Fibroblast of upper back skin (primary cell): Measurements from ENCODE around the gene SSUH2.
"Not testable (repeated sequence)": the region's sequence is repeated elsewhere in the genome, so short reads cannot be mapped to it uniquely, and the experiment has no call there.

ENCODE experiments used
- DNase-seq: peaks from one replicate; pipeline ENCODE4 v3.0.0-alpha.2; 2013

The SSUH2 gene

GRCh38 chr3:8658306-8659212, 14.0 kb upstream of the SSUH2 start:
- peak; percentile 70 for DNase-seq

- DNase-seq: peak; percentile 49
Observed at GRCh38 chr3:8657804-8658305, 13.3 kb upstream of the SSUH2 start.

GRCh38 chr3:8656240-8656639, 11.6 kb upstream of the SSUH2 start:
- DNase-seq: no peak

GRCh38 chr3:8655387-8655835, 10.8 kb upstream of the SSUH2 start:
- DNase-seq: no peak

GRCh38 chr3:8654572-8655329, 10.2 kb upstream of the SSUH2 start:
- not testable (repeated sequence) for DNase-seq

GRCh38 chr3:8653800-8654408, 9.3 kb upstream of the SSUH2 start:
- DNase-seq: no peak

GRCh38 chr3:8652324-8652987, 7.9 kb upstream of the SSUH2 start:
- no peak for DNase-seq

- no peak for DNase-seq
Observed at GRCh38 chr3:8651418-8652323, 7.1 kb upstream of the SSUH2 start.

GRCh38 chr3:8650583-8651416, 6.2 kb upstream of the SSUH2 start:
- DNase-seq: no peak

GRCh38 chr3:8649757-8650156, 5.2 kb upstream of the SSUH2 start:
- no peak for DNase-seq

GRCh38 chr3:8648909-8649741, 4.5 kb upstream of the SSUH2 start:
- no peak for DNase-seq

GRCh38 chr3:8647137-8647985, 2.8 kb upstream of the SSUH2 start:
- DNase-seq: no peak

- no peak for DNase-seq
Observed at GRCh38 chr3:8646313-8646938, 1.8 kb upstream of the SSUH2 start.

GRCh38 chr3:8645712-8646111, 1.1 kb upstream of the SSUH2 start:
- DNase-seq: no peak

- DNase-seq: no peak
Observed at GRCh38 chr3:8643693-8644365, 769 bp downstream of the SSUH2 start.

- no peak for DNase-seq
Observed at GRCh38 chr3:8642001-8642400, 2.6 kb downstream of the SSUH2 start.

- no peak for DNase-seq
Observed at GRCh38 chr3:8641472-8641871, 3.1 kb downstream of the SSUH2 start.

GRCh38 chr3:8640223-8640622, 4.4 kb downstream of the SSUH2 start:
- no peak for DNase-seq
